Left colon (tissue), 2 donors: Measurements from ENCODE around the gene POU4F2. TPM values are rescaled to one million over a fixed set of nuclear protein-coding genes. Genes with fewer than 3 reads are reported as not detected.
"Not testable (repeated sequence)": the region's sequence is repeated elsewhere in the genome, so short reads cannot be mapped to it uniquely, and the experiment has no call there.

Source experiments
- ATAC-seq: fragments of 200-7000 bp; cut with Tn5 transposase; one replicate; pipeline ENCODE4 v1.9.1; 2020; ENCODE audit warnings: mild to moderate bottlenecking, moderate library complexity
- DNase-seq, 2 donors: peaks; one replicate each; pipeline ENCODE4 v3.0.0-alpha.2; 2020
- intact Hi-C, 2 donors: fragments of 100-400 bp; cut with DNase I in 1 of 2; cut with micrococcal nuclease in 1 of 2; formaldehyde crosslinking; loops; one replicate each; pipeline versions ENCODE4 v1.11.2 to v1.14.0; 2022; cut with DNase I, micrococcal nuclease
- total RNA-seq, 2 donors: library from RNA; stranded (reverse); fragmentation: NEBNext Ultra II Directional; extraction: Animal tissue kit (Norgen Biotek cat#: 25700); gene quantifications; one replicate each; pipeline ENCODE4 v1.2.1, GENCODE V29; 2021
- donor health status: DM: no; HTN: no; CAD: no.
- donor health status: DM: yes; HTN: yes; CAD: no.

POU4F2 gene
- total RNA-seq, 2 donors from 2014 or later = not detected

DNA sequence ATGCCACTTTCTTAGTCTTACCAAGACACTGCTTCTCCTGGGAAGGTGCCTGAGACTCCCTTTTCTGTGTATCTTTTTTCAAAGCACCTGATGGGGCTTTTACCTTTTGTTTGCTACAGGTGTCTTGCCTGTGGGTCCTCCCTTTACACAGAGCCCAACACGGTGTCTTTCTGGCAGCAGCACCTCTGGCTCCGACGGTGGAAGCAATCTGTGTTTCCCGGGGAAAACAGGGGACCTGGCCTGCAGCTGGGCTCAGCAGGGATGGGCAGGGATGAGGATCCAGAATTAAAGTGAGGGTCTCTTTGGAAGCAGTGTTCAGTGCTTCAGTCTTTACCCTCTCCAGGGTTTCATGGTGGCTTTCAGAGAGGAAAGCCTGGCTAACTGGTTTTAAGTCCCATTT lies 11.3 kb downstream of the POU4F2 start:
- DNase-seq (no peak), ATAC-seq (no peak)
- intact Hi-C loops = no loop called here

DNA sequence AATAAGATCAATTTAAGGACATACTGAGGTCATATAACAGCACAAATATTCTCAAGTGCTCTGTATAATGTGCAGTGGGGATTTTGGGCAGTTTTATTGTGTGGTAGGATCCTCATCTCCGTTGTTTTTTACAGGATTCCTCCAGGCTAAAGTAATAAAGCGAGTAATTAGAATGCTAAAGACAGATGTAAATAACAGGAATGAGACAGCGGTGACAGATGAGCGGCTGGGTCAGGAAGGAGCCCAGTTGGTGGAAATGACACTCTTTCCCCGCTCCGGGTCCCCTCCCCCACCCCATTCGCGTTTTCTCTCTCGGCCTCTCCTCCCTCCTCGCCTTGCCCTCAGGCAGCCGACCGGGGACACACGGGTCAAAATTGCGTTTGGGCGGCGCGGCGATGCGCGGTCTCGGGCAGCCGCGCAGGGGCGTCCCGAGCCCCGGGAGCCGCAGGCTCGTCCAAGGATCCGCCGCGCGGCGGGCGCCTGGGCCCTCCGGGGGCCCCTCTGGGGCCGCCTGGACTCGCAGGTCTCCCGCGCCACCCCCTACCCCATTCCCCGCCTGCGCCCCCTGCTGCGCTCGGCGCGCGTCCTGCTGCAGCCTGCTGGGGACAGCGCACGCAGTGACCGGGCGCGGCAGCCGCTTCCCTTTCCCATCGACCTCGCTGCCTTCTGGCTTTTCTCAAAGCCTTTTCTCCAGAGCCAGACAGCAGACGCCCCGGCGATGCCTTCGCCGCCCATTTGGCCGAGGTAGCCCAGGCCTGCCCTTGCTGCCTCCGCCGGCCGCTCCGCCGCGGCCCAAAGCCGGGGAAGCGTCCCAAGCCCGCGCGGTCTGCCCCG lies 16.2 kb downstream of the POU4F2 start:
- intact Hi-C loops = no loop called here
- ATAC-seq (no peak), DNase-seq (no peak)

DNA sequence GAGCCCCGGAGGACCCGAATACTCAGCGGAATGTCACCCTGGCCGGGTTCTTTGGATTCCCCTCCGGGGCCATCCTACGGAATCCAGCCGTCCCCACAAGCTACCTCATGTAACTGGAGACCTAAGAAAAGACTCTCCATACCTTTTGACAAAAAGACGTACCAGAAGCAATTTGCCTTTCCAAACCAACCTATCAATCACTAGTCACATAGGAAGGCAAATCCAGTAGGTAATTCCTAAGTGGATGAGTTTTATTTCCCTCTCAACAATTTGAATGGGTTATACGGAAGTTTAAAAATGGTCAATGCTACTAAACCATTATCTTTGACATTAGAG lies 16.8 kb downstream of the POU4F2 start:
- DNase-seq (no peak), ATAC-seq (no peak)
- intact Hi-C loops = no loop called here

DNA sequence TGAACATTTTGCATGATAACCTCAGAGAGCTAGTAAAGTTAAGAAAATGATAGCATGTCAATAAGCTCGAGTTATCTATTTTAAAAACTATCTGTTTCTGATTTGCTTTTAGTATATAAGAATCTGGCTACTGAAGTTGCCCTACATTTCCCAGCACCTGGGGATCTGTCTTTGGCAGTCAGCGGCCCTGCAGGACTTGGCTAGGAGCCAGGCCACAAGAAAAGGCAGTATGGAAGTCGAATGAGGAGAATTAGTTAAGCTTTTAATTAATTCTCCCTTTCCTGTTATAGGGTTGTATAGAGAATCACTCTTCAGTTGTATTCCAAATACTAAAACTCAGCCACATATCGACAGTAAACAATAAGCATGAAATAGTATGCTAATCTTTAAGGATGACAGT lies 22.7 kb downstream of the POU4F2 start:
- no peak for DNase-seq
- ATAC-seq = no peak
- intact Hi-C loops = no loop called here

DNA sequence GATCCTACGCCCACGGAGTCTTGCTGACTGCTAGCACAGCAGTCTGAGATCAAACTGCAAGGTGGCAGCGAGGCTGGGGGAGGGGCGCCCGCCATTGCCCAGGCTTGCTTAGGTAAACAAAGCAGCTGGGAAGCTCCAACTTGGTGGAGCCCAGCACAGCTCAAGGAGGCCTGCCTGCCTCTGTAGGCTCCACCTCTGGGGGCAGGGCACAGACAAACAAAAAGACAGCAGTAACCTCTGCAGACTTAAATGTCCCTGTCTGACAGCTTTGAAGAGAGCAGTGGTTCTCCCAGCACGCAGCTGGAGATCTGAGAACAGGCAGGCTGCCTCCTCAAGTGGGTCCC lies 25.2 kb downstream of the POU4F2 start:
- intact Hi-C loops, DNase-seq, ATAC-seq: not testable (repeated sequence)

DNA sequence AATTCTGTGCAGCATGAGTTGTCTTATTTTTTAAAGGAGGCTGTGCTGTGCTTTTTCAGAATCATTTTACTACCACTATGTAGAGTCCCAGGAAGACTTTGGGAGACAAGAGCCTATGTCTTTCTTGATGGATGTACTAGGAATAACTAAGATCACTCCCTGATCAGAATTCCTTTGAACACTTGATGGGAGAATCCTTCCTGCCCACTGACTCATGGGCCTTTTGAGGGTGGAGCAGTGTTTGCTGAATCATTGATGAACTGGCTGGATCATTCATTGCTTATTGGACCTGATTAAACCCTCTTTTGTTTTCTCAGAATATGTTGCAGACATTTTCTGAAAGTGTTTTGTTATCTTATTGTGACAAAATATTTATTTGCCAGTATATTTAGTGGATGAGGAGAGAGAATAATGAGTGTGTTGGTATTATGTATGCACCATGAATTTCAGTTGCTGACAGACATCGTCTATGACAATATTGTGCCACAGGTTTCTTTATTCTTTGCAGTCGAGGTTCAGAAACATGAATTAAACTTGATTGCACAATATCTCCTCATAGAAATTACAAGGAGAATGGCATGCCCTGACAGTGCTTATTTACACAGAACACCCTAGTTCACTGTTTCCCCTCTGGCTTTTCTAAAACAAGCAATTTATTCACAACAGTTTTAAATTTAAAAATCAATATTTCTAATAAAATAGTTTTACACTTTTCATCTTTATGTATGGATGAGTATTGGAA lies 36.3 kb downstream of the POU4F2 start:
- ATAC-seq = no peak
- intact Hi-C loops = no loop called here
- DNase-seq = no peak

Other genes with a start within 250 kb of the POU4F2 start
- gene SLC10A7, start 117.0 kb upstream of the POU4F2 start, total RNA-seq = 10 to 100 TPM; 16.8 to 17.0 TPM